GM12878 (cell line): Measurements from ENCODE around the gene FBXO4. TPM values are rescaled to one million over a fixed set of nuclear protein-coding genes. Genes with fewer than 3 reads are reported as not detected.
A peak's percentile ranks its signal among the peaks of the same experiment; 100 is the strongest.

Experiments used
- ASH2L ChIP-seq: fragments of 300-600, 200-600 bp; sonication (generic); IDR thresholded peaks from 2 replicates; pipeline ENCODE4 v1.6.1; 2017; ENCODE audit warnings: low read depth, mild to moderate bottlenecking, borderline replicate concordance
- BCLAF1 ChIP-seq: fragments of 450-650 bp; IDR thresholded peaks from 2 replicates; pipeline ENCODE4 v1.6.1; 2017; ENCODE audit warnings: antibody characterized with exemption, mild to moderate bottlenecking, moderate library complexity
- CEBPB ChIP-seq, 2 experiments: fragments of 150-350 bp in 1 of 2; IDR thresholded peaks; 2 replicates each; pipeline ENCODE4 v1.6.1; 2012 to 2014; ENCODE audit warnings: low read depth in 2 of 2, low read length in 2 of 2, borderline replicate concordance in 1 of 2, inconsistent platforms in 1 of 2
- IKZF1 ChIP-seq: fragments of 450-650 bp; conservative IDR thresholded peaks from 2 replicates; pipeline ENCODE4 v1.6.1; 2017; ENCODE audit warnings: antibody characterized with exemption, mild to moderate bottlenecking
- JUND ChIP-seq: IDR thresholded peaks from 2 replicates; pipeline ENCODE4 v1.6.1; 2012; ENCODE audit warnings: low read depth, mild to moderate bottlenecking, low read length, improper control_type of control experiment, moderate library complexity
- MEF2A ChIP-seq: IDR thresholded peaks from 2 replicates; pipeline ENCODE4 v1.6.1; 2011; ENCODE audit warnings: low read depth, mild to moderate bottlenecking, low read length, moderate library complexity; ENCODE audit not compliant: insufficient read depth
- NBN ChIP-seq: fragments of 450-650 bp; IDR thresholded peaks from 2 replicates; pipeline ENCODE4 v1.6.1; 2016
- NFYA ChIP-seq: IDR thresholded peaks from 2 replicates; pipeline ENCODE4 v1.6.1; 2011; ENCODE audit warnings: low read depth, mild to moderate bottlenecking, low read length, improper control_type of control experiment, borderline replicate concordance
- NFYB ChIP-seq: IDR thresholded peaks from 2 replicates; pipeline ENCODE4 v1.6.1; 2011; ENCODE audit warnings: low read depth, mild to moderate bottlenecking, low read length, improper control_type of control experiment, moderate library complexity; ENCODE audit not compliant: insufficient read depth
- NKRF ChIP-seq: fragments of 450-650 bp; conservative IDR thresholded peaks from 2 replicates; pipeline ENCODE4 v1.6.1; 2017; ENCODE audit warnings: mild to moderate bottlenecking, moderate library complexity
- NR2F1 ChIP-seq: fragments of 450-650 bp; conservative IDR thresholded peaks from 2 replicates; pipeline ENCODE4 v1.6.1; 2017; ENCODE audit warnings: mild to moderate bottlenecking
- RCOR1 ChIP-seq: conservative IDR thresholded peaks from 2 replicates; pipeline ENCODE4 v1.6.1; 2012; ENCODE audit warnings: low read depth, low read length, improper control_type of control experiment
- SMARCA5 ChIP-seq: fragments of 450-650 bp; IDR thresholded peaks from 2 replicates; pipeline ENCODE4 v1.6.1; 2017; ENCODE audit warnings: mild to moderate bottlenecking
- SREBF1 ChIP-seq: IDR thresholded peaks from 2 replicates; pipeline ENCODE4 v1.6.1; 2012; ENCODE audit warnings: mild to moderate bottlenecking, low read length
- TBL1XR1 ChIP-seq: IDR thresholded peaks from 2 replicates; pipeline ENCODE4 v1.6.1; 2012; ENCODE audit warnings: low read depth, low read length, improper control_type of control experiment
- WRNIP1 ChIP-seq: IDR thresholded peaks from 2 replicates; pipeline ENCODE4 v1.6.1; 2011; ENCODE audit warnings: low read depth, low read length, improper control_type of control experiment, borderline replicate concordance
- ZNF24 ChIP-seq: fragments of 450-650 bp; IDR thresholded peaks from 2 replicates; pipeline ENCODE4 v1.6.1; 2017; ENCODE audit warnings: antibody characterized with exemption, mild to moderate bottlenecking
- polyA plus RNA-seq, 11 experiments: library from polyadenylated mRNA; depleted of rRNA in 4 of 11; unstranded in 6 of 11; stranded (reverse) in 5 of 11; fragments of >200 nt; fragmentation: Nextera tagmentation in 4 of 11; fragmentation: Illumina TruSeq in 1 of 11; extraction: Ambion mirVana in 4 of 11; extraction: Trizol in 1 of 11; gene quantifications; 1 replicate in 1 of 11; 2 replicates in 10 of 11; pipeline versions ENCODE4 v1.2.1 to v1.2.3, GENCODE V29; 2011 to 2016; ENCODE audit warnings: inconsistent platforms in 2 of 11, missing spikeins in 2 of 11, low read depth in 1 of 11
- total RNA-seq, 4 experiments: library from RNA; depleted of rRNA in 3 of 4; stranded (reverse); fragments of >200 nt in 3 of 4; fragmentation: Illumina TruSeq in 1 of 4; extraction: Trizol in 1 of 4; gene quantifications; 2 replicates each; pipeline versions ENCODE4 v1.2.1 to v1.2.3, GENCODE V29; 2013 to 2021
- TF ChIP-seq, protein P1 (sequence below): IDR thresholded peaks from 2 replicates; pipeline ENCODE4 v1.6.1; 2012; ENCODE audit warnings: low read length, inconsistent platforms
- TF ChIP-seq, protein P2 (sequence below): fragments of 450-650 bp; IDR thresholded peaks from 2 replicates; pipeline ENCODE4 v1.6.1; 2017; ENCODE audit warnings: mild to moderate bottlenecking
- TF ChIP-seq, protein P3 (sequence below): fragments of 150-350 bp; IDR thresholded peaks from 2 replicates; pipeline ENCODE4 v1.6.1; 2014; ENCODE audit warnings: mild to moderate bottlenecking, low read depth, low read length

FBXO4 gene
- total and polyA plus RNA-seq, 10 of the 15 experiments (the other 5 are each of a cell fraction or from before 2014, with no cell fraction given), result 7.2 to 30.5 (median 19.6) TPM

DNA sequence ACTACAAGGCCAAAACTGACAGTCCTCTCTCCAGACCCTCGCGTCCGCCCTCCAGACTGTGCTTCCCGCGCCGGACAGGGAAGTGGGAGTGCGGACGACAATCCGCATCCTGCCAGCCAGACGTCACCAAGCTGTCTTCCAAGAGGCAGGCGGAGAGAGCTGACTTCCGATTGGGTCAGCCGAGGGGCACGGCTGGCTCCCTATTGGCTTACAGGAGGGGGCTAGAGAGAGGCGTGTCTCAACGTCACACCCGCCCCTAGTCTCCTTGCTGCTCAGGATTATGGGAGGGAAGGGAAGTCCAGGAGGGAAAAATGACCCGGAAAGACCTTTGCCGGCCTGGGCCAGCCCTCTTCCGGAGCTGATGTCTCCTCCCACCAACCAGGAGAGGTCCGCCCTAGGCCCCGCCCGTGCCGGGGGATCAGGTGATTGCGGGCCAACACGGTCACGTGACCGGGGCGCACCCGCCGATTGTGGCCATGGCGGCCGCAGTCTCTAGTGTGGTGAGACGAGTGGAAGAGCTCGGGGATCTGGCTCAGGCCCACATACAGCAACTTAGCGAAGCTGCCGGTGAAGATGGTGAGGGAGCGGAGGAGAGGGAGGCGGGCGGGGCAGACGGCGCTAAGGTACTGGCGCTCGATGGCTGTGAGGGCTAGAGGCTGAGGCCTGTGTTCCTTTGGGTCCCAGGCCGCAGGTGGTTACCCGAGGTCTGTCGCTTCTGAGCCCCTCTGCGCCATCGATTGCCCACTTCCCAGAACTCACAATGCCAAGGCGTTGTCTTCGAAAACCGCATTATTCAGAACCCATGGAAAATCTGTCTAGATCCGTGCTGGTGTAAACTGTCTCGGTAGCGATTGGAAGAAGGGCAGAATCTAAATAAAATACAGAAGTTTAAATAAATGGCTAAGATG is 20.9 kb upstream of the FBXO4 start, which contains the start of gene RIMOC1 (continued):
- TF ChIP-seq, protein P1, sequence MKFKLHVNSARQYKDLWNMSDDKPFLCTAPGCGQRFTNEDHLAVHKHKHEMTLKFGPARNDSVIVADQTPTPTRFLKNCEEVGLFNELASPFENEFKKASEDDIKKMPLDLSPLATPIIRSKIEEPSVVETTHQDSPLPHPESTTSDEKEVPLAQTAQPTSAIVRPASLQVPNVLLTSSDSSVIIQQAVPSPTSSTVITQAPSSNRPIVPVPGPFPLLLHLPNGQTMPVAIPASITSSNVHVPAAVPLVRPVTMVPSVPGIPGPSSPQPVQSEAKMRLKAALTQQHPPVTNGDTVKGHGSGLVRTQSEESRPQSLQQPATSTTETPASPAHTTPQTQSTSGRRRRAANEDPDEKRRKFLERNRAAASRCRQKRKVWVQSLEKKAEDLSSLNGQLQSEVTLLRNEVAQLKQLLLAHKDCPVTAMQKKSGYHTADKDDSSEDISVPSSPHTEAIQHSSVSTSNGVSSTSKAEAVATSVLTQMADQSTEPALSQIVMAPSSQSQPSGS, result peak; percentile 52; the same call in 1 of the 2 replicates
- TF ChIP-seq TBL1XR1 (0 out of 2 replicates have a peak, but pooled peaks have one; percentile 60), NFYB (peak; percentile 94), MEF2A (no peak), ZNF24 (no peak), JUND (no peak), SMARCA5 (peak; percentile 20; the same call in 1 of the 2 replicates), SREBF1 (no peak), RCOR1 (no peak), CEBPB (IDR thresholded peaks at IDR 0.05; ENCODE audit: borderline replicate concordance in 1 of 2, low read depth in 2 of 2, low read length in 2 of 2) (no peak), NFYA (peak; percentile 47), BCLAF1 (no peak), NBN (peak; percentile 90), ASH2L (no peak), WRNIP1 (no peak), NR2F1 (peak; percentile 98), NKRF (peak; percentile 94), IKZF1 (peak; percentile 100)
- TF ChIP-seq, protein P2, sequence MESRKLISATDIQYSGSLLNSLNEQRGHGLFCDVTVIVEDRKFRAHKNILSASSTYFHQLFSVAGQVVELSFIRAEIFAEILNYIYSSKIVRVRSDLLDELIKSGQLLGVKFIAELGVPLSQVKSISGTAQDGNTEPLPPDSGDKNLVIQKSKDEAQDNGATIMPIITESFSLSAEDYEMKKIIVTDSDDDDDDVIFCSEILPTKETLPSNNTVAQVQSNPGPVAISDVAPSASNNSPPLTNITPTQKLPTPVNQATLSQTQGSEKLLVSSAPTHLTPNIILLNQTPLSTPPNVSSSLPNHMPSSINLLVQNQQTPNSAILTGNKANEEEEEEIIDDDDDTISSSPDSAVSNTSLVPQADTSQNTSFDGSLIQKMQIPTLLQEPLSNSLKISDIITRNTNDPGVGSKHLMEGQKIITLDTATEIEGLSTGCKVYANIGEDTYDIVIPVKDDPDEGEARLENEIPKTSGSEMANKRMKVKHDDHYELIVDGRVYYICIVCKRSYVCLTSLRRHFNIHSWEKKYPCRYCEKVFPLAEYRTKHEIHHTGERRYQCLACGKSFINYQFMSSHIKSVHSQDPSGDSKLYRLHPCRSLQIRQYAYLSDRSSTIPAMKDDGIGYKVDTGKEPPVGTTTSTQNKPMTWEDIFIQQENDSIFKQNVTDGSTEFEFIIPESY, result peak; percentile 69; the same call in 1 of the 2 replicates
- TF ChIP-seq, protein P3, sequence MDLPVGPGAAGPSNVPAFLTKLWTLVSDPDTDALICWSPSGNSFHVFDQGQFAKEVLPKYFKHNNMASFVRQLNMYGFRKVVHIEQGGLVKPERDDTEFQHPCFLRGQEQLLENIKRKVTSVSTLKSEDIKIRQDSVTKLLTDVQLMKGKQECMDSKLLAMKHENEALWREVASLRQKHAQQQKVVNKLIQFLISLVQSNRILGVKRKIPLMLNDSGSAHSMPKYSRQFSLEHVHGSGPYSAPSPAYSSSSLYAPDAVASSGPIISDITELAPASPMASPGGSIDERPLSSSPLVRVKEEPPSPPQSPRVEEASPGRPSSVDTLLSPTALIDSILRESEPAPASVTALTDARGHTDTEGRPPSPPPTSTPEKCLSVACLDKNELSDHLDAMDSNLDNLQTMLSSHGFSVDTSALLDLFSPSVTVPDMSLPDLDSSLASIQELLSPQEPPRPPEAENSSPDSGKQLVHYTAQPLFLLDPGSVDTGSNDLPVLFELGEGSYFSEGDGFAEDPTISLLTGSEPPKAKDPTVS, result no peak
